ENCODE results near the gene HOXB3.

Gene HOXB3

DNA sequence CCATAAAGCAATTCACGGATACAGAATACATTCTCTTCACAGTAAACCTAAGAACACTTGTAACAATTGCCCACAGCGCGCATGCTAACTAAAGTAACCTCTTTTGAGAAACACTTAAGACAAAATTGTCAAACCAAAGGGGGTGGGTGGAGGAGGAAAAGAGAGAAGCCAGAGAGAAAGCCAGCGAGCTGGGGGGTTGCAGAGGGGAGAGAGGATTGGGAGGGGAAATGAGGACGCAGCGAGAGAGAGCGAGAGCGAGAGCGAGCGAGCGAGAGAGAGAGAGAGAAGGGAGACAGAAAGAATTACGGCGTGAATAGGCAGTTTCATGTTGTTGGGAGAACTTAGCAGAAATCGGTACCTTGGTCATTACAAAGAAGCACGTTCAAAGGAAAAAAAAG is 22.4 kb upstream of the HOXB3 start:
- no peak for DNase-seq (ENCODE audit: low read depth)

DNA sequence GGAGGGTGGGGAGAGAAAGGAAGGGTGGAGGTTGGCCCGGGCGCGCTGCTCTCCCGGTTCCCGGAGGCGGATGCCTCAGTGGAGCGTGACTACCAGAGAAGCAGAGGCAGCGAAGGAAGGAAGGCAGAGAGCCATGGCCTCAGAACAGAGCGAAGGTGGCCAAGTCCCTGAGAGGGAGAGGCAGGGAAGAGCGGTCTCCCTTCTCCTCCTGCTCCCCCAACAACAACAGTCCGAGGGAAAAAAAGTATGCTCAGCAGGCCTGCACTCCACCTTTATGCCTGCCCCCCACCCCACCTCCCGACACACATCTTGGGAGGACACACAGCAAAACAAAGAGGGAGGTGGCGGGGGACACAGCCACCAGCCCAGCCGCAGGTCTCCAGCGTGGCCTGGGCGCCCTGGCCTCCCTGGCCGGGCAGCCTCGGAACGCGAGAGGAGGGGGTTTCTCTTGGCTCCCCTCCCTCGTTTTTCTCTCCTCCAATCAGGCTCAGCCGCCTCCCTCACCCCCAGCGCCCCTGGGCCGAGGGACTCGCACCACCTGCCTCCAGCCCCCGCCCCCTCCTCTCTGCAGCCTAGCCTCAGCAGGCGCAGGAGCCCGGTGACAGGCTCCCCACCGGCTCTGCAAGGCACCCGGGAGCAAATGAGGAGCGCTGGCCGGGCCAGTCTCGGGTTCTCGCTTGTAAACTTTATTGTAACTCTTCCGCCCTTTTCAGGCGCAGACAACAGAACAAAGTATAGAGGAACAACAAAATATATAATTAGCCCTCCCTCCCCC is 21.8 kb upstream of the HOXB3 start:
- DNase-seq (ENCODE audit: low read depth), result no peak

DNA sequence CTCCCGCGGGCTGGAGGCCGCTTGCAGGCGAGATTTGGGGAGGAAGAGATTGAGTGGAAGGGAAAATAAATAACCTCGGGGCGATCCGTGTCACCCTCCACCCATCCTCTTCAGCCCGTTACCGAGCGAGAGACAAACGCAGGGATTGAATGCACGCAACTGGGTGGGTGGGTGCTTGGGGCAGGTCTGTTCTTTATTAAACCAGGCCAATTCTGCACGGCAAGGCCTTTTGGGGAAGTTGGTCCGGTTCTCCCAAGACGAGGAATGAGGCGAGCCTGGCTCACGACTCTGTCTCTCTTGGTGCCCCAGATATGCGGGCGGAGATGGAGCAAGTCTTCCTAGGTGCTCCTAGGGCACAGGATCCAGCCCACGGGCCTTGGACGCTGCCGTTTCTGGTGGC is 21.2 kb upstream of the HOXB3 start:
- DNase-seq (ENCODE audit: low read depth), result no peak

- DNase-seq (ENCODE audit: low read depth), result no peak
Measured at GRCh38 chr17:48610282-48611211, 20.5 kb upstream of the HOXB3 start, which contains the start of gene HOXB7. Gene HOXB7, minus strand, starts transcription at chr17:48611017. Its CDS starts 99 bp downstream, at chr17:48610918.

DNA sequence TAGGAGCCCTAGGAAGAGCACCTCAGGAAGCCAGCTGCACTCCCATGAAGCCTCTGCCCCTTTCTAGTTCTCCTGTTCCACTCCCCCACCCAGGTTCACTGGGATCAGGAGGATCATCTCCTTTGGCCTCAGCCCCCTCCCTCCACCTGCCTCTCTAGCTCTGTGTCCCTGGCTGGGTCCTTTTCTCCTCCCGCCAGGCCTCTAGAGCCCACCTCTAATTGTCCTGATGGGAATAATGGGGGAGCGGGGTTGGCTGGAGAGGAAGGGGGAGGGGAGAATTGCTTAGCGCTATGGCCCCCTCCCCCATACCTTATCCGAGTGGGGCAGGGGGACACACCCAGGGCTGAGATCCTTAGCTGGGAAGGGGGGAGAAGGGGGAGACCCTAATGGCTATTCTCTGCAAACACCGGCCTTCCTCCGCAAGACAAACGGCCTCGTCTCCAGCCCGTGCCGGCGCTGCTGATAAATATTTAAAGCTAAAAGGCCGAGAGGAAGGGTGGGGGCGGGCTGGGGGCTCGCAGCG is 19.8 kb upstream of the HOXB3 start:
- DNase-seq (ENCODE audit: low read depth), result no peak

DNA sequence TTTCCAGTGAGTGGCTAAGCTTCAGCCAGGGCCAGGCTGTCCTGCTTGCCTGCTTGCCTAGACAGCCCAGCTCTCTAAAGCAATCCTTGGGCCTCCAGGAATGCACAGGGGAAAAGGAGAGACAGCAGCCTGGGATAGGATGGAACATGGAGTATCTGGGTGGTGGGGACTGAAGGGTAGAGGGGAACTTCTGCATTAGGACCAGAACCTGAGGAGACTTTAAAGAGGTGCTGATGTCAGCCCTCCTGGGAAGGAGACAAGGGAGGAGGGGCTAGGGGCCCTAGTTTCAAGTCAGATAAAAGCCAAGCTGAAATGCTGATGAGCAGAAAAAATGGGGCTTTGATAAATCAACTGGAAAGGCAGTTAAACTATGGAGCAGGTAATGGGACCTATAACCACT is 19.0 kb upstream of the HOXB3 start:
- no peak for DNase-seq (ENCODE audit: low read depth)

DNA sequence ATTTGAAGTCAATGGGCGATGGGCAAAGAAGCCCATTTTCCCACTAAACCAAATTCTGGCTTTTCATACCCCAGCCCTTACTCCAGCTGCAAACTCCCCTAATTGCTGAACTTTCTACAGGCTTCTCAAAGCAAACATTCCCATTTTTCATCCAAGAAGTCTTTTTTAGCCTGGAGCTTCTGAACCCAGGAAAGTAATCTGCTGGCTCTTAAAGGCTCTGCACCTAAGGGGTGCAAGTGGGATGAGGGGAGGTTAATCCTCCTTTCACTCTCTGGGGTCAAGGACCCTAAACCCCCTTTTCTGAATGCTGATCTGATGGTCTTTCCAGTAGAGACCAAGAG is 18.4 kb upstream of the HOXB3 start:
- no peak for DNase-seq (ENCODE audit: low read depth)

GRCh38 chr17:48606892-48607614 is 17.0 kb upstream of the HOXB3 start:
- DNase-seq (ENCODE audit: low read depth), result no peak

DNA sequence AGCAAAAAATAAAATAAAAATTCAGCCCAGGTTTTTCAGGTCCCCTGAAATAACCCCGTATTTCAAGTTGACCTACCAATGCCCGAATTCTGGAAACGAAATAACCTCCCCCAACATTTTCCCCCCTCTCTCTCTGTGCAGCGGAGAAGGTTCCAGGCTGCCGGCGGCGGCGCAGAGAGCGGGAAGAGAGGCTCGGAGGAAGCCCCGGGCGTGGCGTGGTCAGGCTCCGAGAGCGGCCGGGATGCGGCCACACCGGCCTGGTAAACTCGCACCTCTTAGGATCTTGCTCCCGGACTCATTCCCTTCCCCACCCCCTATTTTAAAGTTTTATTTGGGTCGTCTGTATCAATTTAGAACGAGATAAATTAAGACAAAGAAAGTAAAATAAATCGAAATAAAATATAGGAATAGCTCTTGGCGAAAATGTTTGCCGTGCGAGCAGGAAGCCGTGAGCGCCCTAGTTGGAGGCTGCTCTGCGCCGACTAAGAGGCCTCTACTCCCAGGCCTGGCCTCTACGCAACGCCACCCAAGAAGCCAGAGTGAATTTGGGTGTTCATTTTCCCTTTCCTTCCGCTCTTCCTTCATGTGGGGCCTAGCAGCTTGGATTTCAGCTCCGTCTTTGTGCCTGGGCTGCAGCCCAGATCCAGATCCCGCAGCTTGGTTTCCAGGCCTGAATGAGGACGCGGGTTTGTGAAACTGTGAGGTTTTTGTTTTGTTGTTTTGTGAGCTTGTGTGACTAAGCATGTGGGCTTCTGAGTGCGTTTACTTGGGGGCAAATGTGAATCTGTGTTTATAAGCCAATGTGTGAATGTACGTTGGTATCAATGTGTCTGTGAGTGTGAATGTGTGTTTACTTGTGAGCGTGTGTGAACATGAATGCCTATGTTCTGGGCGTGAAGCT is 16.2 kb upstream of the HOXB3 start:
- DNase-seq (ENCODE audit: low read depth), result no peak

DNA sequence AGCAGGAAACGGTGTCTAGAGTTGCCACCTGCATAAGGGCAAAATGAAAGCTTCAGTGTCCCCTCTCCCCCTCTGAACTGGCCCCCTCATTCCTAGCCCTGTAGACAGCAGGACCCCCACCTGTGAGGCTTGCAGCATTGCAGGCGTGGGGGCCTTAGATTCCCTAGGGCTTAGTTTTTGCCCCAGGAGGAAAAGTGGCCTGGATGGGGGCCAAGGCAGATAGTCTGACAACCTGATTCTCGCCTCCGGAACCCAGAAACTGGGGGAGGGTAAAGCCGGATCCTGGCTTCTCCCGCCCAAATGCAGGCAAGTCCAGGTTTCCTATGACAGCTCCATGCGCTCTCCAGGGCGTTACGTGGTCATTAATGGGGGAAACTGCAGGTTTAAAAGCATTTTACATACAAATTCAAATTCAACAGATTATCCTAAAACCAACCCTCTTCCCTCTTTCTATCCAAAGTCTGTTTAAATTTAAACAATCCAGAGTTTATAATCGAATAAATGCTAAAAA is 15.4 kb upstream of the HOXB3 start:
- no peak for DNase-seq (ENCODE audit: low read depth)

DNA sequence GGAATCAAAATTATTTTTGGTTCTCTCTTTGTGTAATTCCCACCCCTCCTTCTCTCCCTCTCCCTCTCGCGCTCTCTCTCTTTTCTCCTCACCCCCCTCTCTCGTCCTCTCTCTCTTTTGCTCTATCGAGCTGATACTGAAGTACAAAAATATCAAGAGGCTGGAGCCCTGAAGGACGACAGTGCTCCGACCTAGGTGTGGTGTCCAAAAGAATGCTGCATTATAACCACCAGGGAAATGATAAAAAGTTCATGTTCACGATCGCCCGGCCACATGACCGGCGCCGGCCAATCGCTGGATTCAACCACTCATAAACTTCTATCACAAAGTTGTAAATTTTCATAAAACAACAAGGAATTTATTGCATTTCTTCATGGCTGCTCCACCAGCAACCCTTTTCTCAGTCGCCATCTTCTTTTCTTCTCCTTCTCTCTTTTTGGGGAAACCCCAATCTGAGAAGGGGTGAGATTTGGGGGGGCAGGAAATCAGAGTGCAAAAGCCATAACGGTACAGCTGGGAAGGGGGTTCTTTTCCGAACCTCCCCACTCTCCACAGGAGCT is 14.8 kb upstream of the HOXB3 start, which contains the start of gene HOXB6:
HOXB6 (minus strand) TSS at position 217 of the 560 bp plus-strand sequence. CDS start 6,836 bp downstream, outside the sequence.
- DNase-seq (ENCODE audit: low read depth), result no peak

GRCh38 chr17:48603959-48604769 is 14.1 kb upstream of the HOXB3 start:
- no peak for DNase-seq (ENCODE audit: low read depth)

GRCh38 chr17:48601539-48602425 is 11.7 kb upstream of the HOXB3 start:
- DNase-seq (ENCODE audit: low read depth), result no peak

DNA sequence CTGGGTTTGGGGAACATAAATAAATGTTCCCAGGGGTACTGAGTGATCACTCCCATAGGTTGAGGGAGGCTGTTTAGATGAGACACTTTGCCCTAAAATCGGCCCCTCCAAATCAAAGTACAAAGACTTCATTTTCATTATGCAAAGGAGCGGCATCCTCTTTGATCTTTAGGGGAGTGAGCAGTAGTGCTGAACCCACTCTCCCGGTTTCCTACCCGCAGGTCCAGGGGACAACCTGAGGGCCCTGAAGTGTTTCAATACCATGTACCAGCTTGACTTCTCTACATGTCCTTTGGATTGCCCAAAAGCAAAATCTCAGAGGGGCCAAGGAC is 11.1 kb upstream of the HOXB3 start:
- no peak for DNase-seq (ENCODE audit: low read depth)

DNA sequence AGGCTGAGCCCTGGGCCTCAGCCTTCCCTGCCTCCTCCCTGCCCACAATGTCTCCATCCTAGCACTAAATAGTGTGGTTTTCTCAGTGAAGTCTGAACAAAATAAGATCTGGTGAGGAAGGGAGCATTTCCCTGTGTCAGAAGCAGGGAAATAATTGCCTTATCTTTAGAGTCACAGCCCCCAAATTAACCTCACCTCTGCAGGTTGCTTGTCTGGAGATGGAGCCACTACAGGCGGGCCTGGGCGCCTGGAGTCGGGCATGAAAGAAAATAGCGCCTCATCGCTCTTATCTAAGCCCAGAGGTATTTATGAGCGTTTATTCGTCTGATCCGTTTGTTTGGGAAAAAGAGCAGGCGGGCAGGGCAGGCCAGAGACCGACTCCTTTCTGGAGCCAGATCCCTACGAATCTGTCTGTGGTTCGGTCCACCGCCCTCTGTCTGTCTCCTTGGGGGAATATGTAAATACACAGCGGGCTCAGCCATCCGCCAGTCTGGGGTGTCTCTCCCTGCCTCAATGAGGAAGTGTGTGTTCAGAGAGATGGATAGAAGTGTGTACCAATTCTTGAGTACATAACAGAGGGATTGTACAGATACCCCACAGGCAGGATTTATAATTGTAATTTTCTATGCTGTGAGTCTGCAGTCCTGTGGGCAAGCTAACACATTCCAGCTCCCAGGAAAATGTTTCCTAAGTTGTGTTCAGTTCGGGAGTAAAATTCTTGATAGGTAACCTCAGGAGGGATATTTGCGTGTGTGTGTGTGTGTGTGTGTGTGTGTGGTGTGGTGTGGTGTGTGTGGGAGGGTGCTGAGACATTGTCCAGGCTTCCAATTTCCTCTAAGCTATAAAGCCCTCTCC is 10.4 kb upstream of the HOXB3 start:
- no peak for DNase-seq (ENCODE audit: low read depth)

DNA sequence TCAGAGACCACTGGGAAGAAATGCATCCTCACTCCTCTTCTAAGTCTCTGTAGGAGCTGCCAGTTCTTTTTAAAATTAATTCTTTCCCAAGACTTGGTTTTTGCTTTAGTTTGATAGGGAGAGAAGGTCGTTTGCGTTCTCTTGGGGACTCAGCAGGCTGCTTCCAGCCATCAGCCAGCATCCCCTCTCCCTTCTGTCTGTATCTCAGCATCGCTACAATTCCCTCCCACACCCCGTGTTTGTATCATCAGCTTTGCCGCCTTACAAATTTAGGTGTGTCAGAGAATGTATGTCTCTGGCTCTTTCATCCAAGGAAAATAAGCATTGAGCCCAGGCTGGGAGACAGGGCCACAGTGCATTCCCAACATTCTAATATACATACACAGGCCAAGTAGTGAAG is 9.3 kb upstream of the HOXB3 start:
- DNase-seq (ENCODE audit: low read depth), result no peak

- DNase-seq (ENCODE audit: low read depth), result no peak
Measured at GRCh38 chr17:48598736-48599135, 8.7 kb upstream of the HOXB3 start.

Data from EH (cell line).